ENCODE measurements around the gene MEIOC. TPM values are rescaled to one million over a fixed set of nuclear protein-coding genes. Genes with fewer than 3 reads are reported as not detected.
A peak's percentile ranks its signal among the peaks of the same experiment; 100 is the strongest.
"Not testable (repeated sequence)": the region's sequence is repeated elsewhere in the genome, so short reads cannot be mapped to it uniquely, and the experiment has no call there.

MEIOC gene
- total RNA-seq, 1 donor from 2014 or later: not detected

- intact Hi-C loops (cut with micrococcal nuclease): no loop called here
- TF ChIP-seq, protein P1, sequence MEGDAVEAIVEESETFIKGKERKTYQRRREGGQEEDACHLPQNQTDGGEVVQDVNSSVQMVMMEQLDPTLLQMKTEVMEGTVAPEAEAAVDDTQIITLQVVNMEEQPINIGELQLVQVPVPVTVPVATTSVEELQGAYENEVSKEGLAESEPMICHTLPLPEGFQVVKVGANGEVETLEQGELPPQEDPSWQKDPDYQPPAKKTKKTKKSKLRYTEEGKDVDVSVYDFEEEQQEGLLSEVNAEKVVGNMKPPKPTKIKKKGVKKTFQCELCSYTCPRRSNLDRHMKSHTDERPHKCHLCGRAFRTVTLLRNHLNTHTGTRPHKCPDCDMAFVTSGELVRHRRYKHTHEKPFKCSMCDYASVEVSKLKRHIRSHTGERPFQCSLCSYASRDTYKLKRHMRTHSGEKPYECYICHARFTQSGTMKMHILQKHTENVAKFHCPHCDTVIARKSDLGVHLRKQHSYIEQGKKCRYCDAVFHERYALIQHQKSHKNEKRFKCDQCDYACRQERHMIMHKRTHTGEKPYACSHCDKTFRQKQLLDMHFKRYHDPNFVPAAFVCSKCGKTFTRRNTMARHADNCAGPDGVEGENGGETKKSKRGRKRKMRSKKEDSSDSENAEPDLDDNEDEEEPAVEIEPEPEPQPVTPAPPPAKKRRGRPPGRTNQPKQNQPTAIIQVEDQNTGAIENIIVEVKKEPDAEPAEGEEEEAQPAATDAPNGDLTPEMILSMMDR (IDR thresholded peaks at IDR 0.05; ENCODE audit: borderline replicate concordance): no peak
- no peaks in the 10 kb centered on the region for H3K9me3 ChIP-seq (replicated peaks)
- peaks cover 19% of the 10 kb centered on the region for H3K27me3 ChIP-seq (ENCODE audit: low read depth)
- DNase-seq: peak; percentile 23
- no peak overlapping the region for H3K27ac ChIP-seq (replicated peaks)
- H3K36me3 ChIP-seq: no peaks in the 10 kb centered on the region
- no peaks in the 10 kb centered on the region for H3K4me1 ChIP-seq
- peak overlapping the region; percentile 42 for H3K4me3 ChIP-seq
Measured at GRCh38 chr17:44628243-44629188, 27.8 kb upstream of the MEIOC start.

DNA sequence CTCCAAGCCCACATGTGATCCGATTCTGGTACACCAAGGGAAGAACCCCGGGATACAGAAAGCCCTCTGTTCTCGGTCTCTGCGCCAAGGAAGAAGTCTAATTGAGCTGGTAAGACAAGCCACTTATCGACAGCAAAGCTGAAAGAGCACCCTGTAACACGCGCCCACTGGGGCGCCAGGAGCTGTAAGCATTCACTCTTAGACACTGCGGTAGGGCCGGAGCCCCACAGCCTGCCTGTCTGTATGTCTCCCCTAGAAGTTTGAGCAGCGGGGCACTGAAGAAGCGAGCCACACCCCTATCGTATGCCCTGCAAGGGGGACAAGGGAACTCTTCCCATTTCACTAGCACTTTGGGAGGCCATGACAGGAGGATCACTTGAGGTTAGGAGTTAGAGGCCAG, 27.0 kb upstream of the MEIOC start:
- TF ChIP-seq, protein P1 (IDR thresholded peaks at IDR 0.05; ENCODE audit: borderline replicate concordance): no peak
- H3K4me1 ChIP-seq: no peaks in the 10 kb centered on the region
- no peaks in the 10 kb centered on the region for H3K9me3 ChIP-seq (replicated peaks)
- intact Hi-C loops (cut with micrococcal nuclease): no loop called here
- H3K27me3 ChIP-seq (ENCODE audit: low read depth): peaks cover 17% of the 10 kb centered on the region
- H3K27ac ChIP-seq (replicated peaks): no peak overlapping the region
- no peak overlapping the region for H3K4me3 ChIP-seq
- H3K36me3 ChIP-seq: no peaks in the 10 kb centered on the region
- DNase-seq: no peak

DNA sequence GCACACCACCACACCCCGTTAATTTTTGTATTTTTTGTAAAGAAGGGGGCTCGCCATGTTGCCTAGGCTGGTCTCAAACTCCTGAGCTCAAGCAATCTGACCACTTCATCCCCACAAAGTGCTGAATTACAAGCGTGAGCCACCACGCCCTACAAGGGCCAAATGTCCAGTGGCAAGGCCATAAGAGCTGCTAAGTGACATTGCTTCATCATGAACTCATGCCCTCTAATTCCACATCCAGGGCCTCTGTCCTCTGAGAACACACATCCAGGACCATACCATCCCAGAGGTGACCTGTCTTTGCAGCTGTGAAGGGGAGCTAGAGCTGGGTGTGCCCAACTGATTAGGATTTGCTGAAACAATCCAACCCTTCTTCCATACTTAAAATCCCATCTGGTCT, 25.6 kb upstream of the MEIOC start:
- no peak for DNase-seq
- Histone ChIP-seq H3K36me3 (no peaks in the 10 kb centered on the region), H3K27me3 (ENCODE audit: low read depth) (peaks cover 16% of the 10 kb centered on the region), H3K27ac (replicated peaks) (no peak overlapping the region), H3K9me3 (replicated peaks) (no peaks in the 10 kb centered on the region), H3K4me3 (no peak overlapping the region), H3K4me1 (no peaks in the 10 kb centered on the region)
- TF ChIP-seq, protein P1 (IDR thresholded peaks at IDR 0.05; ENCODE audit: borderline replicate concordance): no peak
- intact Hi-C loops (cut with micrococcal nuclease): no loop called here

- Histone ChIP-seq H3K9me3 (replicated peaks) (no peaks in the 10 kb centered on the region), H3K36me3 (no peaks in the 10 kb centered on the region), H3K27ac (replicated peaks) (no peak overlapping the region), H3K27me3 (ENCODE audit: low read depth) (peaks cover 12% of the 10 kb centered on the region), H3K4me3 (no peak overlapping the region), H3K4me1 (no peaks in the 10 kb centered on the region)
- DNase-seq: no peak
- TF ChIP-seq, protein P1 (IDR thresholded peaks at IDR 0.05; ENCODE audit: borderline replicate concordance): no peak
- intact Hi-C loops (cut with micrococcal nuclease): no loop called here
Measured at GRCh38 chr17:44633998-44634397, 22.3 kb upstream of the MEIOC start.

DNA sequence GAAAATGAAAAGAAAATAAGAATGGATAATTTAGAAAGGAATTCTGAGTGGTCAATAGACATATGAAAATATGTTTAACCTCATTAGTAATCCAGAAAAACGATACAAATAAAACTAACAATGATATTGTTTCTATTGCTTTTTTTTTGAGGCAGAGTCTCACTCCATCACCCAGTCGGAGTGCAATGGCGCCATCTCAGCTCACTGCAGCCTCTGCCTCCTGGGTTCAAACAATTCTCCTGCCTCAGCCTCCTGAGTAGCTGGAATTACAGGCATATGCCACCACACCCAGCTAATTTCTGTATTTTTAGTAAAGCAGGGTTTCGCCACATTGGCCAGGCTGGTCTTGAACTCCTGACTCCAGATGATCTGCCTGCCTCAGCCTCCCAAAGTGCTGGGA, 21.9 kb upstream of the MEIOC start:
- H3K27me3 ChIP-seq (ENCODE audit: low read depth): peaks cover 12% of the 10 kb centered on the region
- H3K4me1 ChIP-seq; H3K27ac ChIP-seq (replicated peaks); intact Hi-C loops (cut with micrococcal nuclease); DNase-seq; H3K4me3 ChIP-seq; H3K36me3 ChIP-seq; H3K9me3 ChIP-seq (replicated peaks): not testable (repeated sequence)

- TF ChIP-seq, protein P1 (IDR thresholded peaks at IDR 0.05; ENCODE audit: borderline replicate concordance): peak; percentile 61
- no peaks in the 10 kb centered on the region for H3K4me1 ChIP-seq
- no peak for DNase-seq
- H3K27ac ChIP-seq (replicated peaks): no peak overlapping the region
- no peaks in the 10 kb centered on the region for H3K9me3 ChIP-seq (replicated peaks)
- intact Hi-C loops (cut with micrococcal nuclease): no loop called here
- H3K4me3 ChIP-seq: no peak overlapping the region
- H3K27me3 ChIP-seq (ENCODE audit: low read depth): peaks cover 18% of the 10 kb centered on the region
- no peaks in the 10 kb centered on the region for H3K36me3 ChIP-seq
Measured at GRCh38 chr17:44636562-44636961, 19.7 kb upstream of the MEIOC start.

Measured in left ventricle myocardium inferior (tissue), 1 donor.